ENCODE measurements around the gene CALU.

GRCh38 chr7:128793181-128793547 is 54.0 kb downstream of the CALU start:
- TF ChIP-seq CTCF (IDR thresholded peaks at IDR 0.05; ENCODE audit: insufficient read depth, low read length, poor library complexity, severe bottlenecking) (no peak), EZH2phosphoT487 (conservative IDR thresholded peaks at IDR 0.05; ENCODE audit: low read length) (no peak)

Data from SU-DHL-6 (cell line).